GM12891 (cell line): Measurements from ENCODE around the gene YEATS4.
A peak's percentile ranks its signal among the peaks of the same experiment; 100 is the strongest.

Source experiments
- POLR2A ChIP-seq: IDR thresholded peaks from 2 replicates; pipeline ENCODE4 v1.6.1; 2011; ENCODE audit warnings: low read depth, low read length, control low read depth
- POLR2AphosphoS5 ChIP-seq: IDR thresholded peaks from 2 replicates; pipeline ENCODE4 v1.6.1; 2011; ENCODE audit warnings: low read depth, low read length, control low read depth
- SPI1 ChIP-seq: IDR thresholded peaks from 2 replicates; pipeline ENCODE4 v1.6.1; 2011; ENCODE audit warnings: low read depth, low read length, control low read depth

- peak; percentile 57; the same call in 1 of the 2 replicates for TF ChIP-seq SPI1
- TF ChIP-seq POLR2AphosphoS5: no peak
- TF ChIP-seq POLR2A: no peak
Observed at GRCh38 chr12:69329669-69330428, 29.7 kb upstream of the YEATS4 start.
